RCC 7860 (cell line): ENCODE data around the gene MOSMO.

Source experiments
- DNase-seq: peaks from one replicate; pipeline ENCODE4 v3.0.0-alpha.2; 2015; ENCODE audit warnings: low spot score
- FAIRE-seq: peaks from 2 replicates; lab custom pipeline; 2012; peaks lifted over from hg19 to GRCh38; lab: Jason Lieb, UNC

MOSMO gene

DNA sequence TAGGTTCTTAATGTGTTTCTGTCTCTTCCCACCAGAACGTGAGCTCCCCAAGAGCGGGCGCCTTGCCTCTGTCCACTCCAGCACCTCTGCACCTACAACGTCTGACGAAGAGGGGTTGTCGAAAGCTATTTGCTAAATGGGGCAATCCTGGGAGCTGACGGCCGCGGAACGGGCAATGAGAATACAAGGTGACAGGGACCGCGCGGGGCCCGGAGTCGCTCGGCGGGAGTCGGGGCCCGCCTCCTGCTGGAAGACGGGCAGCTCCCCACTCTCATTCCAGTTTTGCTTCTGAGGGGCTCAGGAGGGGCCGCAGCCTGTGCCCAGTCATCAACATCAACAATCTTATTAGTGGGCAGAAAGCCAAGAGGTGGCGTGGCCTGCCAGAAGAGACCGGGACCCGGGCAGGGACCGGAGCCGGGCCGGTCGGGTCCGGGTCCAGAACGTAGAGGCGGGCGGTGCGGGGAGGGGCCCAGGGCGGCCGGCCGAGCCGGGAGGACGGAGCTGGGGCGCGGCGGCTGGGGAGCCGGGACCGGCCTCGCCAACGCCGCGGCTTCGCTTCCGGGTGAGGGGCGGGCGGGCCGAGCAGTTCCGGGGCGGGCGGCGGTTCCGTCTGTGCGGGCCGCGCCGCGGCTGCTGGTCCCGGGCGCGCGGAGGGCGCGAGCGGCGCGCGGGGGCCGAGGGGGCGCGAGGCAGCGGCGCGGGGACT is at the start of gene MOSMO:
Gene MOSMO, plus strand, starts transcription at position 603 of the 706 bp plus-strand sequence. CDS start 191 bp downstream, outside the sequence.
- DNase-seq (no peak), FAIRE-seq (no peak)

DNA sequence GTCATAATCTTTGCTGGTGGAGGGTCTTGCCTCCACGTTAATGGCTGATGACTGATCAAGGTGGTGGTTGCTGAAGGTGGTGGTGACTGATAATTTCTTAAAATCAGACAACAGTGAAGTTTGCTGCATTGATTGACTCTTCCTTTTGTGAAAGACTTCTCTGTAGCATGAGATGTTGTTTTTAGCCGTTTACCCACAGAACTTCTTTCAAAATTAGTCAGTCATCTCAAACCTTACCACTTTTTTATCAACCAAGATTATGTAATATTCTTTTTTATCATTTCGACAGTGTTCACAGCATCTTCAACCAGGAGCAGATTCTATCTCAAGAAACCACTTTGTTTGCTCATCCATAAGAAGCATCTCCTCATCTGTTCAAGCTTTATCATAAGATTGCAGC is 48.9 kb upstream of the MOSMO start:
- no peak for DNase-seq
- no peak for FAIRE-seq

DNA sequence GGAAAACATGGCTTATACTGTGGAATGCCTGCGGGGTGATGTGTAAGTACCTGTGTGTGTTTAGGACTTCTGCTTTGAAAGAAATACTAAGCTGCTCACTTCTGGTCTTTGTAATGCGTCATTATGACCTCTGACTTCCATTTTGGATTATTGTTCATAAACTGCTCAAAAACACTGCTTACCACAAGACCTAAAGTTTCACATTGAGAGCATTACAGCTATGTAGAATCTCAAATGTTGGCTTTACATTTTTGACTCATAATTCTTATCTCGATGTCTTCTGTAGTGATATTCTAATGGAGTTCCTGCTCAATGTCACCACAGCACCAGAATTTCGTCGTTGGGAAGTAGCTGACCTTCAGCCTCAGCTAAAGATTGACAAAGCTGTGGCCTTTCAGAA is 45.4 kb upstream of the MOSMO start:
- FAIRE-seq (no peak), DNase-seq (no peak)

DNA sequence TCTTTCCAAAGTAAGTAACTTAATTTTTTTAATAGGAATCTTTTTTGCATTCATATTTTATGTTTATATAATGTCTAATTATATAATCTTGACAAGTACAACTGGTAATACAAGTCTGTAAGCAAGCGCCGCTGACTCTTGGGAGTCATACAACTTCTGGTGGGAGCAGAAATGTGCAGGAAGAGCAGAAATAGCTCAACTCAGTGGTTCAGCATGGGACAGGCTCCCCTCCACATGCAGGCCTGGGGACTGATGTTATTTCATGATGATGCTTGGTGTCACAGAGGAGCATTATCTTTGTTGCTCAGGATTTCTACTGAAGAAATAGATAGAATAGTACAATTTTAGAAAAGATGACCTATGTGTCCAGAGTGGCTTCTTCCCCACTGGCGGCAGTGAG is 44.0 kb upstream of the MOSMO start:
- DNase-seq (no peak), FAIRE-seq (no peak)

DNA sequence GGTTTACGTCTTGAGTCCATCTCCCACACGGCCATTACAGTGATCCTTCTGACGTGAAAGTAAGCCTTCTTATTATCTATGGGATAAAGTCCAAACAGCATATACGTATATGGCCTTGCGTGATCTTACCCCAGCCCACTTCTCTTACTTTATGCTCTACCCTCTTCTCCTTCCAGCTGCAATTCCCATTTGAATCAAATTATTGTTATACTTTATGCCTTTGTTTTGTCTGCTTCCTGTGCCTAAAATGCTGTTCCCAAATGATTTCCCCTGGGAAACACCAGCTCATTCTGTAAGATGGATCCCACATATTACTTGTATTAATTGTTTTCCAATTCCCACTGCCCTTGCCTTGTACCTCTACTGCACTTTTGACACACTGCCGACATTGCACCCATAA is 43.6 kb upstream of the MOSMO start:
- FAIRE-seq (no peak), DNase-seq (no peak)

DNA sequence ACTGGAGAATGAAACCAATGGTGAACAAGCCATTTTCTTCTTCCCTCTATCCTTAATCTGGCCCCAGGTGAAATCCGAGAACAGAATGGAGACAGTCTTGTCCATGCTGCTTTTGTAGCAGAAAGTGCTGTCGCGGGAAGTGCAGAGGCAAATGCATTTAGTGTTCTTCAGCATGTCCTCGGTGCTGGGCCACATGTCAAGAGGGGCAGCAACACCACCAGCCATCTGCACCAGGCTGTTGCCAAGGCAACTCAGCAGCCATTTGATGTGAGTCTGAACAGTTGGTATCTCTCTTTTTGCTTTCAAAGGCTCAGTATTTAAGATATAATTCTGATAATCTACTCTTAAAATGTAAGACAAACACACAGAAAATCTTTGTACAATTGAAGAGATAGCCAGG is 36.1 kb upstream of the MOSMO start:
- no peak for FAIRE-seq

DNA sequence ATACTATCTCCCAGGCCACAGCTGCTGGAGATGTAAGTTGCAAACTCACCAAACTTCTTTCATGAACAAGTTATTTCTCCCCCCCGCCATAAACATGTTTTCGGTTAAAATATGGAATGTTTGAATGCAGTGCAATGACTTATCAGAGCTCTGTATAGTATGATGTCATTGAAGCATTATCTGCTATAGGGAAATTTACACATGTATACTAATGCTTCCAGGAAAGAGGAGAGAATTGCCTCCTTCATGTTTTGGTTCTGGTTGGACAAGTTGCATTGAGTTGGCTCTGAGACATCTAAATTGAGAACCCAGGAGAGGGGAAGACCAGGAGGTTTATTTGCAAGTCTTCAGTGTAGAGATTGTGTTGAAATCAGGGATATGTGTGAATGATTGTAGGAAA is 34.0 kb upstream of the MOSMO start:
- DNase-seq (no peak), FAIRE-seq (no peak)

More for the DNA sequence above, 36.1 kb upstream of the MOSMO start:
- DNase-seq, result no peak

DNA sequence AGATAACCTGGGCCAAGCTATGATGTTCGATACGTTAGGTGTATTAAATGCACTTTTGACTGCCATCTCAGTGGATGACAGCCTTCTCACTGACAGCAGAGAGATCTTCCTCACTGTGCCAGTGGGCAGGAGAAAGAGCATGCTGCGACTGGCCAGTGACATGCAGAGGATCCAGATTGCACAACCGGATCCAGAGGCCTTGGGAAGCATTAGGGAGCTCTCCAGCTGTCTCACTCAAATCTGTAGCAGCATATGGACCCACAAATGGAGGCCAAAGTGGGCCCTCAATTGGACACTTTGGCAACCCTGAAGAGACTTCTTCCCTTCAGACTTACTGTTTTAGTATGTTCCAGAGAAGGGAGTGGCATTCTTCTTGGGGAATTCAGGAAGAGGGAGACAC is 27.9 kb upstream of the MOSMO start:
- FAIRE-seq (no peak), DNase-seq (no peak)

DNA sequence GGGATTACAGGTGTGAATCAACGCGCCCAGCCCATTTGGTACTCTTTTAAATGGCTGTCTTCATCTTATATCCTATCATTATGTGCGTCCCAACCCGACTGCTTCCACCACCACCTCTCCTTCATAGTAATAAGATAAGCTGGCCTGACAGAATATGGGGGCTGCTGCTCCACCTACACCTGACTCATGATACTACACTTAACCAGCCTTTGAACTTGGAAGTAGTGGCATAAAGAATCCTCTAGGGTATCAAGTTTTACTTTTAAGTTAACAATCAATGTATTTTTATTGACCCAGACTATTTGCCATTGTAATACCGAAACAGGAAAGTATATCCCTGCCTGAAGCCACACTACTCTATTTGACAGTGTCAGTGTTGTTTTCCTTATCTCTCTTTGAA is 25.8 kb upstream of the MOSMO start:
- DNase-seq (no peak), FAIRE-seq (no peak)

DNA sequence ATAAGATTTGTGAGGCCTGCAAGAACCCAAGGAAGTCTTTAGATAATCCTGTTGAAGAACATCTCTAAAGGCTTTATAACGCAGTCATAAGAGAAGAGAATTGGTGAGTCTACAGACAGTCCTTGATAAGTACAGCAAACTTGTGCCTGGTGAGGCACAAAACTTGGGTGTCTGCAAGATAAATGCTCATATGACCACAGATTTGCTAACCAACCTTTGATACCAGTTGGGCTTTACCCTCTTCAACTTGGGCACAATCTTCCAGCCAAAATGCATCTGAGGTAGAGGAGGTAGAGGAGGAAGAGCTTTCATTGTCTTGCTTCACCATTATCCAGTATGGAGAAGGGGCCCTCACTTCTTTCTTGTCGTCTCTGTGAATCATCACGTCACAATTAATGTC is 23.8 kb upstream of the MOSMO start:
- FAIRE-seq (no peak), DNase-seq (no peak)

DNA sequence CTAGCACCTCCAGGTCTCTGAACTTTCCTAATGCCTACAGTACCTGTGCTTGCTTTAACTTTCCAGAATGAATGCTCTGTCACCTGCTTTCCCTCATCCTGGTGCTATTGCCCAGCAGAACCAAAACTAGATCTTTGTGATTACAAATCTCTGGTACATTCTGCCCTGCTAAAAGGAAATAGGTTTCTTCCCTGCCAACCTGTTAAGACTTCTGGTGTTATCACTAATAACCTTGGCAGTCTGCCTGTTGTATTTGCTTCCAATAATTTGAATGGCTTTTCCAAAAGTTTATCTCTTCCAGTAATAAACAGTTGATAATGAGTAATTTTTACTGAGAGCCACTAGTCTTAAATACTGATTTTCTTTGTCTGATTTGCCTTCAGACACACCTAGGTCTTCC is 22.4 kb upstream of the MOSMO start:
- DNase-seq (no peak), FAIRE-seq (no peak)

DNA sequence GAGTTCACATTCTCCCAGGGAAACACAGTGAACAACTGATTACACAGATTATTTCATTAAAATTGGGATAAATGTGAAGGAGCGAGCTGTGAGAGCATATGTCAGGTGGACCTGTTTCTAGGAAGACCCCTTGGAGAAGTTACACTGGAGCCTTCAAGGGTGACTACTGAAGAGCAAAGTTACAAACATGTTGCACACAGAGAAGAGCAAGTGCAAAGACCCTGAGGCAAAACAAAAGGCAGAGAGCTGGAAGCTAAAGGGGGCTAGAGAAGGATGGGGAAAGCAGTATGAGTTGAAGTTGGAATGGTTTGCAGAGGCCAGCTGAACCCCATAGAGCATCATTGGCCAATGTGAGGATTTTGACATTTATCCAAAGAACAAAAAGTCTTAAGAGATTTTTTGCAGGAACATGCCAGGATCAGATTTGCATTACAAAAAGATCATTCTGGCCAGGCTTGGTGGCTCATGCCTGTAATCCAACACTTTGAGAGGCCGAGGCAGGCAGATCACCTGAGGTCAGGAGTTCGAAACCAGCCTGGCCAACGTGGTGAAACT is 21.1 kb upstream of the MOSMO start:
- FAIRE-seq, result no peak

DNA sequence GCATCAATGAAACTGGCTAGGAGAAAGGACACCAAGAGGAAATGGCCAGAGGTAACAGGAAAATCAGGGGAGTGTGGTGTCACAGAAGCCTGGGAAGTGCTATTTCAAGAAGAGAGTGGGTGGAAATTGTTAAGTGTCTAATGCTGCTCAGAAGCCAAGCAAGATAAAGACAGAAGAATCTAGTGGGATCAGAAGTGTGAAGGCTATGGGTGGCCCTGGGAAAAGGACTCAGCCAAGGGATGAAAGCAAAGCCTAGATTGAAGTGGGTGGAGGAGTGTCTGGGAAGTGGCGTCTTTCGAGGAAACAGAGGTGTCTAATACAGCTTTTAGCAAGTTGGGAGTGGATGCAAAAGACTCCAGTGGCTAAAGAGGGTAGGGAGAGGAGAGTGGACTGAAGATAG is 20.4 kb upstream of the MOSMO start:
- FAIRE-seq (no peak), DNase-seq (no peak)

More for the DNA sequence above, 21.1 kb upstream of the MOSMO start:
- no peak for DNase-seq

DNA sequence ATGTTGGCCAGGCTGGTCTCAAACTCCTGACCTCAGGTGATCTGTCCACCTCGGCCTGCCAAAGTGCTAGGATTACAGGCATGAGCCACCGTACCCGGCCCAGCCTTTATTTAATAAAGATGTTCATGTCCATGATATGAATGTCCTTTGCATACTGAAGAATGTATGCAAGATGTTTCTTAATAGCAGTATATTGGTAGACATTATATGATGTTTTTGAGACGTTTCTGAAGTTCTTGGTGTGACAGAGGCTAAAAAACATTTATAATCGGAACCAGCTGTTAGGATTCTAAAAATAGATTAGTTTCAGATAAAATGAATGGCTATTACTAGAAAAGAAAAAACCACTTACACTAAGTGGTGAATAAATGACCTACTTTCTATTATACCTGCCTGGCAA is 18.8 kb upstream of the MOSMO start:
- DNase-seq (no peak), FAIRE-seq (no peak)

DNA sequence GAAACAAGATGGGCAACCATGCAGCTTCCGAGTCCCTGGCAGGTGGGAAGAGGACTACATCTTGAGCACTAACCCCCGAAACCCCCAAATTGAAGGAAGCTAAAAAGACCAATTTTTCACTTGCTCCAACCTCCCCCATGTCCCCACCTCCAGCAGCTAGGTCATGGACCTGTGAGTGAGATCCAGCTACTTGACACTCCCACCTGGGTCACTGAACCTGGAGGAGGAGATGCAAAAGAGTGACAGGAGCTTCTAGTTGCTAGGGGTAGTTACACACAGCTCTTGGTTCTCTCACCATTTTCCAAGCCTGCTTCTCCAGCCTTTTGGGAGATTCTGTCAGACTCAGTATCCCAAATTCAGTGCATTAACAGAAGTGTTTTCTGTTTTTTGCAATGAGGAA is 18.2 kb upstream of the MOSMO start:
- FAIRE-seq (no peak), DNase-seq (no peak)

DNA sequence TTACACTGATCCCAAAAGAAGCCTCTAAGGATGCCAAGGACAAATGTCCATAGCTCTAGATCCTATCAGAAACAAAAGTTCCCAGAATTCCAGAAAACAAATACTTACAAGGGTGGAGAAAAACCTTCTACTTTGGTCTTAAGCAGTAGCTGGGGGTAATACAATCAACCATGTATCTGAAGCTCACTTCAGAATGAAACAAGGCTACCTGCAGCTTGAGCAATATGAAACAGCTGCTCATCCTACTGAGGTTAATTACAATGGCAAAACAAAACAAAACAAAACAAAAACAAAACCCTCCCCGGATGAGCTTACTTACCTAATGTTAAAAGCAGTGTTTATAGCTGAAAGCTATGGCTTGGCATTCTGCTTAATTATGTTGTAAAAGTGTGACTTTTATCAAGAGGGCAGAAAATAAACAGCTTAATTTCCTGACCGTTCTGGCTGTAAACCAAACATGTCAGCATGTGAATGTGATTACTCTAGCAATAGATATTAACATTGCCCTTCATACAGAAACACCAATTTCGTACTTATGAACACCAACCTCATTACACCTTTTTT is 17.4 kb upstream of the MOSMO start:
- DNase-seq, result no peak

DNA sequence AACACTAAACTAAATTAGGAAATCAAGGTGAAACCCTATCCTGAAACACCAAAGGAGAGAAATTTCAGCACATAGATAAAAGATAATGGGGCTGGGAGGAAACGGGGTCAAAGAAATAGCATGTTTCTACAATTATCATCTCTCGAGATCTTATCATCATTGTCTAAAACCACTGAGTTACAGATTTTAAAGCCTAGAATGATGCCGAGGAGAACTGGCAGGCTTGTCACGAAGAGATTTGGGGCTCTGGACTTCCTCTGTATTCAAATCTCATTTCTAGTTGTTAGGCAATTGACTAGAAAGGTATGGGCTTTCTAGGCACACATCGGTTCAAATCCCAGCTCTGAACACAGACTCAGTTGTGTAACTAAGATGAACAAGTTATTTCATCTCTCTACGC is 16.3 kb upstream of the MOSMO start:
- no peak for FAIRE-seq

More for the DNA sequence above, 17.4 kb upstream of the MOSMO start:
- no peak for FAIRE-seq

DNA sequence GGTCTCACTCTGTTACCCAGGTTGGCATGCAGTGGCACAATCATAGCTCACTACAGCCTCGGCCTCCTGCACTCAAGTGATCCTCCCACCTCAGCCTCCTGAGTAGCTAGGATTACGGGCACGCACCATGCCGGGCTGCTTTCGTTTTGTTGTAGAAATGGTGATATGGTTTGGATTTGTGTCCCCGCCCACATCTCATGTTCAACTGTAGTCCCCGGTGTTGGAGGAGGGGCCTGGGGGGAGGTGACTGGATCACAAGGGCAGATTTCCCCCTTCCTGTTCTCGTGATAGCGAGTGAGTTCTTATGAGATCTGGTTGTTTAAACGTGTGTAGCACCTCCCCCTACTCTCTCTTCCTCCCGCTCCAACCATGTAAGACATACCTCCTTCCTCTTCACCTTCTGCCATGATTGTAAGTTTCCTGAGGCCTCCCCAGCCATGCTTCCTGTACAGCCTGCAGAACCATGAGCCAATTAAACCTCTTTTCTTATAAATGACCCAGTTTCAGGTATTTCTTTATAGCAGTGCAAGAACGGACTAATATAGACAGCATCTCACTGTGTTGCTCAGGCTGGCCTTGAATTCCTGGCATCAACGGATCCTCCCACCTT is 12.9 kb upstream of the MOSMO start:
- DNase-seq, result no peak
- FAIRE-seq, result no peak

More for the DNA sequence above, 16.3 kb upstream of the MOSMO start:
- no peak for DNase-seq

DNA sequence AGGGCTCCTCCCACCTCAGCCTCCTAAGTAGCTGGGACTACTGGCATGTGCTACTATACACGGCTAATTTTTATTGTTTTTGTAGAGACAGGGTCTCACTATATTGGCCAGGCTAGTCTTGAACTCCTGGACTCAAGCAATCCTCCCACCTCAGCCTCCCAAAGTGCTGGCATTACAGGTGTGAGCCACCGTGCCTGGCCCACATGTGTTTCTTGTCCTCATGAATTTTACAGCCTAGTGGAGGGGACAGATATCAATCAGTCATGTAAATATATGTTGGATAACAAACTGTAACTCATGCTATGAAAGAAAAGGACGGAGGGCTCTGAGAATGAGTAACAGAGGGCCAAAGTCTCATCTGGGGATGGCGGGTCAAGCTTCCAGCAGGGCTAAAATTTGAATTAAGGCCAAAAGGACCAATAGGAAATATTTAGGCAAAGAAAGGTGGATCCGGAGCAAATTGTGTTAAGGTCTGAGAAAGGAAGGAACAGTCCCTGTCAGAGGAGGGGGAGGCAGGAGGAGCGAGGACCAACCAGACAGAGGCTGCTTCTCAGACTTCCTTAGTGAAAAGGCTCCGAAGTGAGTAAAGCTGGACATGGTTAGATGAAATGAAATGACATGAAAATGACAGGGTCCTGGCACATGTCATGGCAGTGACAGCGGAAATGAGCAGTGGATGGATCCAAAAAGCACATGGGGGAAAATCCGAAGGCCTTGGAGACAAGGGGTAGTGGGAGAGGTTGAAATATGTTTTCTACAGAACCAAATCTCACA is 10.8 kb upstream of the MOSMO start:
- no peak for FAIRE-seq
- DNase-seq, result no peak

DNA sequence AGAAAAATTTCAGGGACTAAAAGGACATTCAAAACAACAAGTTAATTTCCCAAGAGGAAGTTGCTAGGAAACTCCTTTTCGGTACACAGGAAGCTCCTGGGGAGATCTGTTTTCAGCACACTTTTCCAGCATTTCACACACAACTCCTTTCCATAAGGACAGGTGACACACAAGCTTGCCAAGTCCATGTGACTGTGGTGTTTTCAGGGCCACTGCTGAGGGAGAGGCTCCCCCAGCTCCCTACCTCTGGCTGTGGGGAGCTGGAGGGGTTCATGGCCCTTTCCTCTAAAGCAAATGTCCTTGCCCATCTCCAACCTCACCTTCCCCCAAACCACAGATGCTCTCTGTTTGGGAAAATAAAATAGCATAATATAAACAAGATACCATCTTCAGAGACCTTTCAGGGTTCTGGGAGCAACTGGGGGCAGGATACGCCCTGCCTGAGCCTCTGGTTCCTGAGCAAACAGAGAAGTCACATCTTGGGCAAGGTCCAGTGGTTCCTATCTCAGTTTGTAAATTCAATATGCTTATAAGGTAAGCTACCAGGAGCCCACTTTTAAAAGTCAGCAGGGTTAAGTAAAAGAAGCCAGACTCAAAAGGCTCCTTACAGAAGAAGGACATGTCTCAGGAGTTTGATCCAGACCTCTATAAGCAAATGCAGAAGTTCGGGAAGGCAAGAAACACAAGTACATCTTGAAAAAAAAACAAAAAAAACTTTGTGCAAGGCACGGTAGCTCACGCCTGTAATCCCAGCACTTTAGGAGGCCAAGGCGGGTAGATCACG is 10.0 kb upstream of the MOSMO start:
- FAIRE-seq (no peak), DNase-seq (no peak)

DNA sequence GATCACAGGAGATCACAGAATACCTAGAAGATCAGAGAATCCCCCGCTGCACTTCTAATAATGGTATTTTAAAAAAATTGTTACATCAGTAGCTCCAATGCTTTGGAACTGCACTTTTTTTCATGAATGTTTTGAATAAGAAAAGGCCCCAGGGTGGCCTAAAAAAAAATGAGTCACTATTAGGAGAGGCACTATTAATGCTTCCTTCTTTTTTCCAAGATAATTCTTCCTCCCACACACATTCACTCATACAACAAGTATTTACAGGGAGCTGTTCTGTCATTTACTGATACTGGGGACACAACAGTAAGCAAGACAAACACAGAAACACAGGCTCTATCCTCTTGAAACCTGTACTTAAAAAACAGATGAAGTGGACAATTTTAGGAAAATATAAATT is 6.3 kb upstream of the MOSMO start:
- FAIRE-seq (no peak), DNase-seq (no peak)
